SK-N-SH (cell line): Measurements from ENCODE around the gene FDX1. TPM values are rescaled to one million over a fixed set of nuclear protein-coding genes. Genes with fewer than 3 reads are reported as not detected.

Experiments used
- CTCF ChIA-PET: fragments of 300-600, 350-600 bp; formaldehyde crosslinking; extraction: SDS; loops from one replicate; lab custom pipeline; 2021; lab: Yijun Ruan, JAX
- POLR2A ChIA-PET: fragments of 350-600 bp; sonication (Branson Sonifier 250); formaldehyde crosslinking; extraction: SDS; loops from one replicate; lab custom pipeline; 2020; ENCODE audit warnings: antibody characterized with exemption, inconsistent platforms; lab: Yijun Ruan, JAX
- DNase-seq: peaks from one replicate; pipeline ENCODE4 v3.0.0; 2012
- H2AFZ ChIP-seq: fragments of 200-600 bp; sonication (generic); 2 replicates; pipeline ENCODE4 v1.8.1; 2016; ENCODE audit warnings: antibody characterized with exemption, mild to moderate bottlenecking, low read depth
- H3F3A ChIP-seq: fragments of 200-600 bp; sonication (generic); replicated peaks from 2 replicates; pipeline ENCODE3; 2016; ENCODE audit warnings: antibody characterized with exemption, mild to moderate bottlenecking; ENCODE audit not compliant: insufficient read depth
- H3K27ac ChIP-seq, 2 experiments: fragments of 200-500 bp in 1 of 2; fragments of 200-600 bp in 1 of 2; sonication (Bioruptor generic) in 1 of 2; sonication (generic), shearing (Covaris generic) in 1 of 2; 2 replicates each; pipeline versions ENCODE4 v1.5.1 to v1.6.1; 2014 to 2016; ENCODE audit warnings: low read depth in 2 of 2, inconsistent platforms in 1 of 2, low read length in 1 of 2, mild to moderate bottlenecking in 1 of 2, mixed read lengths in 1 of 2
- H3K27me3 ChIP-seq: fragments of 200-600 bp; sonication (generic), shearing (Covaris generic); 2 replicates; pipeline ENCODE4 v1.6.1; 2016; ENCODE audit warnings: mixed run types; ENCODE audit not compliant: insufficient read depth
- H3K36me3 ChIP-seq, 2 experiments: fragments of 200-500 bp in 1 of 2; fragments of 200-600 bp in 1 of 2; sonication (Bioruptor generic) in 1 of 2; sonication (generic) in 1 of 2; replicated peaks in 1 of 2; 2 replicates each; pipeline versions ENCODE3 to v1.5.1; 2014 to 2016; ENCODE audit warnings: low read length in 1 of 2, mild to moderate bottlenecking in 1 of 2; ENCODE audit not compliant: insufficient read depth in 2 of 2, control insufficient read depth in 1 of 2
- H3K4me1 ChIP-seq, 2 experiments: fragments of 200-500 bp in 1 of 2; fragments of 200-600 bp in 1 of 2; sonication (Bioruptor generic) in 1 of 2; sonication (generic), shearing (Covaris generic) in 1 of 2; 2 replicates each; pipeline versions ENCODE4 v1.5.1 to v1.6.1; 2014 to 2016; ENCODE audit warnings: low read depth in 1 of 2, low read length in 1 of 2, mixed run types in 1 of 2; ENCODE audit not compliant: insufficient read depth in 2 of 2, control insufficient read depth in 1 of 2
- H3K4me2 ChIP-seq: fragments of 200-600 bp; sonication (generic), shearing (Covaris generic); 2 replicates; pipeline ENCODE4 v1.6.1; 2017; ENCODE audit warnings: mixed run types
- H3K4me3 ChIP-seq, 2 experiments: fragments of 200-500 bp in 1 of 2; fragments of 200-600 bp in 1 of 2; sonication (Bioruptor generic) in 1 of 2; sonication (generic), shearing (Covaris generic) in 1 of 2; 2 replicates each; pipeline versions ENCODE4 v1.5.1 to v1.8.1; 2014 to 2016; ENCODE audit warnings: low read depth in 2 of 2, inconsistent platforms in 1 of 2, low read length in 1 of 2, mild to moderate bottlenecking in 1 of 2, mixed read lengths in 1 of 2, moderate library complexity in 1 of 2
- H3K79me2 ChIP-seq: fragments of 200-600 bp; sonication (generic); 2 replicates; pipeline ENCODE4 v1.8.1; 2017; ENCODE audit warnings: mild to moderate bottlenecking; ENCODE audit not compliant: insufficient read depth
- H3K9ac ChIP-seq: fragments of 200-600 bp; sonication (generic); 2 replicates; pipeline ENCODE4 v1.6.1; 2017; ENCODE audit warnings: mixed run types
- H3K9me2 ChIP-seq: fragments of 200-600 bp; sonication (generic); 2 replicates; pipeline ENCODE4 v1.6.1; 2017; ENCODE audit warnings: mixed run types
- H3K9me3 ChIP-seq: fragments of 200-600 bp; sonication (generic); 2 replicates; pipeline ENCODE4 v1.6.1; 2017; ENCODE audit warnings: mixed run types, mild to moderate bottlenecking, moderate library complexity
- H4K20me1 ChIP-seq: fragments of 200-600 bp; sonication (generic); 2 replicates; pipeline ENCODE4 v1.6.1; 2017; ENCODE audit warnings: mild to moderate bottlenecking, mixed run types; ENCODE audit not compliant: insufficient read depth
- ELF1 ChIP-seq: IDR thresholded peaks from 2 replicates; pipeline ENCODE4 v1.4.0; 2012
- FOSL2 ChIP-seq: IDR thresholded peaks from 2 replicates; pipeline ENCODE4 v1.4.0; 2012; ENCODE audit warnings: low read depth, mild to moderate bottlenecking, moderate library complexity, borderline replicate concordance
- FOXJ3 ChIP-seq: sonication (generic); formaldehyde crosslinking; IDR thresholded peaks from 2 replicates; pipeline ENCODE4 v1.5.1; 2020; ENCODE audit warnings: mild to moderate bottlenecking, missing genetic modification reagents
- GABPA ChIP-seq: IDR thresholded peaks from 2 replicates; pipeline ENCODE4 v1.4.0; 2012; ENCODE audit warnings: low read depth, mild to moderate bottlenecking
- IRF3 ChIP-seq: fragments of 150-350 bp; IDR thresholded peaks from 2 replicates; pipeline ENCODE4 v1.6.1; 2016; ENCODE audit warnings: mild to moderate bottlenecking, low read depth, low read length
- MXI1 ChIP-seq: IDR thresholded peaks from 2 replicates; pipeline ENCODE4 v1.6.1; 2012; ENCODE audit warnings: mild to moderate bottlenecking, low read depth, low read length, improper control_type of control experiment
- NRF1 ChIP-seq: IDR thresholded peaks from 2 replicates; pipeline ENCODE4 v1.6.1; 2012; ENCODE audit warnings: low read depth, mild to moderate bottlenecking, low read length
- RCOR1 ChIP-seq: fragments of 150-350 bp; IDR thresholded peaks from 2 replicates; pipeline ENCODE4 v1.6.1; 2017; ENCODE audit warnings: antibody characterized with exemption, low read length
- RXRA ChIP-seq: IDR thresholded peaks from 2 replicates; pipeline ENCODE4 v1.4.0; 2012; ENCODE audit warnings: low read depth, mild to moderate bottlenecking, borderline replicate concordance
- WGBS: methylation state at CpG from one replicate; pipeline ENCODE4 v1.1.6; 2017; ENCODE audit warnings: low lambda C conversion rate; 5-methylcytosine and 5-hydroxymethylcytosine counted together
- polyA plus RNA-seq, 3 experiments: library from polyadenylated mRNA; depleted of rRNA; stranded (reverse); fragments of >200 nt; gene quantifications; 2 replicates each; pipeline ENCODE4 v1.2.3, GENCODE V29; 2012
- TF ChIP-seq, protein P1 (sequence below): fragments of 200-600 bp; sonication (generic); IDR thresholded peaks from 2 replicates; pipeline ENCODE4 v1.6.1; 2017; ENCODE audit warnings: antibody characterized with exemption, mild to moderate bottlenecking, moderate library complexity

The FDX1 gene
- polyA plus RNA-seq, 1 of the 3 experiments (the other 2 are of a cell fraction), result 4.0 TPM

GRCh38 chr11:110470716-110471115 lies 41.0 kb downstream of the FDX1 start (continued):
- TF ChIP-seq IRF3 (no peak), GABPA (no peak), NRF1 (no peak), RCOR1 (no peak), FOXJ3 (CRISPR knock-in tag) (no peak)
- TF ChIP-seq, protein P1, sequence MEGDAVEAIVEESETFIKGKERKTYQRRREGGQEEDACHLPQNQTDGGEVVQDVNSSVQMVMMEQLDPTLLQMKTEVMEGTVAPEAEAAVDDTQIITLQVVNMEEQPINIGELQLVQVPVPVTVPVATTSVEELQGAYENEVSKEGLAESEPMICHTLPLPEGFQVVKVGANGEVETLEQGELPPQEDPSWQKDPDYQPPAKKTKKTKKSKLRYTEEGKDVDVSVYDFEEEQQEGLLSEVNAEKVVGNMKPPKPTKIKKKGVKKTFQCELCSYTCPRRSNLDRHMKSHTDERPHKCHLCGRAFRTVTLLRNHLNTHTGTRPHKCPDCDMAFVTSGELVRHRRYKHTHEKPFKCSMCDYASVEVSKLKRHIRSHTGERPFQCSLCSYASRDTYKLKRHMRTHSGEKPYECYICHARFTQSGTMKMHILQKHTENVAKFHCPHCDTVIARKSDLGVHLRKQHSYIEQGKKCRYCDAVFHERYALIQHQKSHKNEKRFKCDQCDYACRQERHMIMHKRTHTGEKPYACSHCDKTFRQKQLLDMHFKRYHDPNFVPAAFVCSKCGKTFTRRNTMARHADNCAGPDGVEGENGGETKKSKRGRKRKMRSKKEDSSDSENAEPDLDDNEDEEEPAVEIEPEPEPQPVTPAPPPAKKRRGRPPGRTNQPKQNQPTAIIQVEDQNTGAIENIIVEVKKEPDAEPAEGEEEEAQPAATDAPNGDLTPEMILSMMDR, result no peak
- TF ChIP-seq, all 33 proteins: peak for 0

- Histone ChIP-seq H3K4me2 (peak overlapping the region; percentile 48), H3F3A (peaks cover 14% of the 10 kb centered on the region), H3K9me2 (no peaks in the 10 kb centered on the region), H3K4me1 (peaks cover 3 to 14% of the 10 kb centered on the region in 2 experiments), H3K9ac (no peak overlapping the region), H3K9me3 (no peaks in the 10 kb centered on the region), H3K27ac (peak overlapping the region in 1 of 2 experiments; percentile 43; a peak in 2 of 4 replicates), H4K20me1 (no peaks in the 10 kb centered on the region), H2AFZ (no peak overlapping the region), H3K36me3 (peaks cover 0 to 4% of the 10 kb centered on the region in 2 experiments), H3K79me2 (no peaks in the 10 kb centered on the region), H3K4me3 (no peak overlapping the region), H3K27me3 (no peaks in the 10 kb centered on the region)
- ChIA-PET POLR2A (no interaction called here), CTCF (interaction anchor here (1.4 kb wide), 1 partner anchor 270 kb away, joined by 4 read pairs; no protein-coding TSS in a partner anchor)
- 78% methylated on average over 1 of the region's 1 CpG for WGBS
- DNase-seq, result no peak
- no peak for TF ChIP-seq RXRA
These were observed 41.6 kb downstream of the FDX1 start for GRCh38 chr11:110471371-110471770.

DNA sequence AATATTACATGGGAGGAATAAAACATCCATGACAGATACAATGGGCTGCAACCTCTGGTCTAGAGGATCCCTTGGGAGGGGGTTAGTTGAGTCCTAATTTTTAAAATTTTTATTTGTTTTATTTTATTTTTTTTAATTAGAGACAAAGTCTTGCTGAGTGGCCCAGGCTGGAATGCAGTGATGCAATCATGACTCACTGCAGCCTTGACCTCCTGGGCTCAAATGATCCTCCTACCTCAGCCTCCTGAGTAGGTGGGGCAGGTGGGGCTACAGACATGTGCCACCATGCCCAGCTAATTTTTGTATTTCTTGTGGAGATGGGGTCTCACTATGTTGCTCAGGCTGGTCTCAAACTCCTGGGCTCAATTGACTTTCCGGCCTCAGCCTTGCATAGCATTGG lies 43.1 kb downstream of the FDX1 start:
- H3K4me3 ChIP-seq, result no peak overlapping the region
- H4K20me1 ChIP-seq, result no peaks in the 10 kb centered on the region
- POLR2A ChIA-PET, result interaction anchor here (0.6 kb wide), 1 partner anchor 534 kb away, joined by 3 read pairs; no protein-coding TSS in a partner anchor
- no peaks in the 10 kb centered on the region for H3K27me3 ChIP-seq
- peaks cover 3 to 14% of the 10 kb centered on the region in 2 experiments for H3K4me1 ChIP-seq
- TF ChIP-seq ELF1, result no peak
- peak; percentile 57; the same call in 1 of the 2 replicates for TF ChIP-seq FOSL2
- TF ChIP-seq MXI1, result no peak
- CTCF ChIA-PET, result interaction anchor here (1.4 kb wide), 1 partner anchor 272 kb away, joined by 4 read pairs; no protein-coding TSS in a partner anchor
- no peaks in the 10 kb centered on the region for H3K79me2 ChIP-seq
- no peaks in the 10 kb centered on the region for H3K9me2 ChIP-seq
- WGBS, result no CpG with 5 or more reads among the region's 1 CpG
- H3K27ac ChIP-seq, result no peak overlapping the region
- peaks cover 0 to 4% of the 10 kb centered on the region in 2 experiments for H3K36me3 ChIP-seq
- H3K9me3 ChIP-seq, result no peaks in the 10 kb centered on the region
- DNase-seq, result no peak
- no peak overlapping the region for H2AFZ ChIP-seq
- H3F3A ChIP-seq, result peaks cover 14% of the 10 kb centered on the region
- no peak overlapping the region for H3K4me2 ChIP-seq
- no peak overlapping the region for H3K9ac ChIP-seq
